GM12878 (cell line): ENCODE measurements around the gene ASCC2. TPM values are rescaled to one million over a fixed set of nuclear protein-coding genes. Genes with fewer than 3 reads are reported as not detected.

ENCODE experiments used
- ATAC-seq: fragments of 200-7000 bp; cut with Tn5 transposase; 3 replicates; pipeline ENCODE4 v1.9.1; 2020; ENCODE audit warnings: mild to moderate bottlenecking, moderate library complexity
- BruUV-seq: library from RNA; stranded (reverse); fragments of 400-500 nt; replicated peaks from 2 replicates; lab custom pipeline; 2021; lab: Mats Ljungman, UMichigan
- CTCF ChIA-PET: fragments of 300-600 bp; sonication (Branson Sonifier 250); formaldehyde crosslinking; extraction: SDS; loops from one replicate; lab custom pipeline; 2021; ENCODE audit warnings: inconsistent platforms; lab: Yijun Ruan, JAX
- POLR2A ChIA-PET: fragments of 350-600 bp; formaldehyde crosslinking; extraction: SDS; loops from one replicate; lab custom pipeline; 2021; ENCODE audit warnings: inconsistent platforms; lab: Charles Lee
- RAD21 ChIA-PET: fragments of 300-600 bp; sonication (Branson Sonifier 250); formaldehyde crosslinking; loops from one replicate; lab custom pipeline; 2023; ENCODE audit warnings: antibody characterized with exemption; ENCODE audit not compliant: unreplicated experiment; lab: Charles Lee
- SMC1A ChIA-PET: fragments of 300-600 bp; sonication (Branson Sonifier 250); formaldehyde crosslinking; loops from one replicate; lab custom pipeline; 2023; ENCODE audit not compliant: unreplicated experiment, uncharacterized antibody; lab: Charles Lee
- DNase-seq: peaks from one replicate; pipeline ENCODE4 v3.0.0-alpha.2; 2011; ENCODE audit warnings: low read depth, low spot score
- FAIRE-seq: peaks from 3 replicates; lab custom pipeline; 2011; peaks lifted over from hg19 to GRCh38; lab: Jason Lieb, UNC
- H2AFZ ChIP-seq: 2 replicates; pipeline ENCODE4 v1.6.0; 2011; ENCODE audit warnings: low read depth, low read length, control low read depth; ENCODE audit not compliant: control insufficient read depth
- H3K27ac ChIP-seq: 2 replicates; pipeline ENCODE4 v1.5.1; 2011; ENCODE audit warnings: control low read depth; ENCODE audit not compliant: control insufficient read depth, insufficient read depth
- H3K27me3 ChIP-seq, 2 experiments: replicated peaks in 1 of 2; 2 replicates each; pipeline versions ENCODE4 v1.6.0 to v1.6.1; 2011; ENCODE audit warnings: low read length in 1 of 2; ENCODE audit not compliant: control insufficient read depth in 2 of 2, insufficient read depth in 2 of 2
- H3K36me3 ChIP-seq, 2 experiments: 2 replicates each; pipeline ENCODE4 v1.5.1; 2011; ENCODE audit warnings: low read length in 1 of 2; ENCODE audit not compliant: control insufficient read depth in 2 of 2, insufficient read depth in 2 of 2
- H3K4me1 ChIP-seq: 2 replicates; pipeline ENCODE4 v1.6.1; 2011; ENCODE audit warnings: mild to moderate bottlenecking, low read length, moderate library complexity, mixed read lengths; ENCODE audit not compliant: control insufficient read depth, insufficient read depth
- H3K4me2 ChIP-seq: 2 replicates; pipeline ENCODE4 v1.6.0; 2011; ENCODE audit warnings: control low read depth; ENCODE audit not compliant: control insufficient read depth, insufficient read depth
- H3K4me3 ChIP-seq: fragments of 200-600 bp; sonication (generic); 2 replicates; pipeline ENCODE4 v1.5.1; 2016
- H3K79me2 ChIP-seq: 2 replicates; pipeline ENCODE4 v1.6.0; 2011; ENCODE audit warnings: low read length; ENCODE audit not compliant: control insufficient read depth, insufficient read depth
- H3K9ac ChIP-seq: 2 replicates; pipeline ENCODE4 v1.8.0; 2011; ENCODE audit warnings: low read length, control low read depth, mixed read lengths; ENCODE audit not compliant: control insufficient read depth, insufficient read depth
- H3K9me3 ChIP-seq: replicated peaks from 3 replicates; pipeline ENCODE4 v1.5.1; 2011; ENCODE audit warnings: mild to moderate bottlenecking, low read length; ENCODE audit not compliant: control insufficient read depth, insufficient read depth
- H4K20me1 ChIP-seq: 2 replicates; pipeline ENCODE4 v1.6.0; 2011; ENCODE audit not compliant: control insufficient read depth, insufficient read depth
- CHD2 ChIP-seq: IDR thresholded peaks from 2 replicates; pipeline ENCODE4 v1.6.1; 2011; ENCODE audit warnings: low read depth, low read length, improper control_type of control experiment, borderline replicate concordance
- KLF5 ChIP-seq: fragments of 450-650 bp; IDR thresholded peaks from 2 replicates; pipeline ENCODE4 v1.6.1; 2014; ENCODE audit warnings: mild to moderate bottlenecking; ENCODE audit not compliant: partially characterized antibody
- MYB ChIP-seq: fragments of 150-350 bp; IDR thresholded peaks from 2 replicates; pipeline ENCODE4 v1.6.1; 2014; ENCODE audit warnings: mild to moderate bottlenecking, low read depth, low read length, borderline replicate concordance
- NFIC ChIP-seq: IDR thresholded peaks from 2 replicates; pipeline ENCODE4 v1.6.1; 2012; ENCODE audit warnings: low read depth, mild to moderate bottlenecking, inconsistent platforms, low read length, moderate library complexity
- NRF1 ChIP-seq: conservative IDR thresholded peaks from 2 replicates; pipeline ENCODE4 v1.6.1; 2011; ENCODE audit warnings: mild to moderate bottlenecking, low read depth, low read length, improper control_type of control experiment
- PKNOX1 ChIP-seq: fragments of 450-650 bp; IDR thresholded peaks from 2 replicates; pipeline ENCODE4 v1.6.1; 2016; ENCODE audit warnings: mild to moderate bottlenecking
- POU2F2 ChIP-seq: IDR thresholded peaks from 3 replicates; pipeline ENCODE4 v1.6.1; 2011; ENCODE audit warnings: low read depth, mild to moderate bottlenecking, low read length, borderline replicate concordance
- ZNF217 ChIP-seq: fragments of 450-650 bp; IDR thresholded peaks from 2 replicates; pipeline ENCODE4 v1.6.1; 2017; ENCODE audit warnings: antibody characterized with exemption, mild to moderate bottlenecking
- WGBS: methylation state at CpG from one replicate; pipeline ENCODE4 v1.1.6; 2016; ENCODE audit warnings: low lambda C conversion rate; ENCODE audit not compliant: insufficient replicate concordance, insufficient coverage; ENCODE audit errors: missing lambda C conversion rate; 5-methylcytosine and 5-hydroxymethylcytosine counted together
- in situ Hi-C: fragments of 300-500 bp; cut with MboI; formaldehyde crosslinking; loops from 9 replicates; pipeline ENCODE4 v1.14.3; 2018; ENCODE audit warnings: mixed read lengths
- intact Hi-C: fragments of 100-400 bp; cut with micrococcal nuclease; formaldehyde crosslinking; loops from one replicate; pipeline ENCODE4 v1.14.2; 2022; ENCODE audit not compliant: unreplicated experiment
- polyA plus RNA-seq, 11 experiments: library from polyadenylated mRNA; depleted of rRNA in 4 of 11; unstranded in 6 of 11; stranded (reverse) in 5 of 11; fragments of >200 nt; fragmentation: Nextera tagmentation in 4 of 11; fragmentation: Illumina TruSeq in 1 of 11; extraction: Ambion mirVana in 4 of 11; extraction: Trizol in 1 of 11; gene quantifications; 1 replicate in 1 of 11; 2 replicates in 10 of 11; pipeline versions ENCODE4 v1.2.1 to v1.2.3, GENCODE V29; 2011 to 2016; ENCODE audit warnings: inconsistent platforms in 2 of 11, missing spikeins in 2 of 11, low read depth in 1 of 11
- total RNA-seq, 4 experiments: library from RNA; depleted of rRNA in 3 of 4; stranded (reverse); fragments of >200 nt in 3 of 4; fragmentation: Illumina TruSeq in 1 of 4; extraction: Trizol in 1 of 4; gene quantifications; 2 replicates each; pipeline versions ENCODE4 v1.2.1 to v1.2.3, GENCODE V29; 2013 to 2021

ASCC2 gene
- total and polyA plus RNA-seq, 10 of the 15 experiments (the other 5 are each of a cell fraction or from before 2014, with no cell fraction given) = 5.3 to 91.4 (median 56.5) TPM

- FAIRE-seq (no peak), ATAC-seq (no peak), DNase-seq (no peak)
- no peaks in the 10 kb centered on the region for H3K79me2 ChIP-seq
- no peak overlapping the region for H3K9ac ChIP-seq
- intact Hi-C loops = no loop called here
- no peaks in the 10 kb centered on the region for H3K27me3 ChIP-seq
- no peak overlapping the region for H2AFZ ChIP-seq
- TF ChIP-seq NFIC (no peak), CHD2 (no peak), MYB (no peak), PKNOX1 (no peak), ZNF217 (no peak), NRF1 (no peak), POU2F2 (no peak), KLF5 (no peak)
- ChIA-PET CTCF (no interaction called here), SMC1A (no interaction called here), RAD21 (no interaction called here), POLR2A (no interaction called here)
- 95% methylated on average over 8 of the region's 8 CpGs for WGBS
- H3K36me3 ChIP-seq = peaks cover 11 to 43% of the 10 kb centered on the region in 2 experiments; a peak in 3 of 4 replicates
- H3K27ac ChIP-seq = no peak overlapping the region
- no peak overlapping the region for H3K4me3 ChIP-seq
- H3K4me2 ChIP-seq = no peak overlapping the region
- H3K4me1 ChIP-seq = peaks cover 24% of the 10 kb centered on the region
- no peaks in the 10 kb centered on the region for H4K20me1 ChIP-seq
- no peaks in the 10 kb centered on the region for H3K9me3 ChIP-seq
- no TSS peak for BruUV-seq
- in situ Hi-C loops = no loop called here
These were observed 36.3 kb downstream of the ASCC2 start for GRCh38 chr22:29801796-29802195.
